LNCAP (cell line): ENCODE measurements around the gene LIPM.

Experiments
- CTCF ChIP-seq: fragments of 450-650 bp; IDR thresholded peaks from 2 replicates; pipeline ENCODE4 v1.5.1; 2017; ENCODE audit warnings: mild to moderate bottlenecking

Gene LIPM

GRCh38 chr10:88764110-88764509 is 38.4 kb upstream of the LIPM start:
- TF ChIP-seq CTCF = no peak

GRCh38 chr10:88765816-88766215 is 36.7 kb upstream of the LIPM start:
- TF ChIP-seq CTCF = no peak

GRCh38 chr10:88769384-88769783 is 33.1 kb upstream of the LIPM start:
- no peak for TF ChIP-seq CTCF

- no peak for TF ChIP-seq CTCF
These were observed 21.3 kb upstream of the LIPM start for GRCh38 chr10:88781206-88781605.

- TF ChIP-seq CTCF = no peak
These were observed 20.3 kb upstream of the LIPM start for GRCh38 chr10:88782222-88782621.

- no peak for TF ChIP-seq CTCF
These were observed 18.8 kb upstream of the LIPM start for GRCh38 chr10:88783724-88784123.

GRCh38 chr10:88786032-88786770 is 16.3 kb upstream of the LIPM start:
- TF ChIP-seq CTCF = no peak

GRCh38 chr10:88787463-88787862 is 15.1 kb upstream of the LIPM start:
- no peak for TF ChIP-seq CTCF
